Upper lobe of left lung (tissue), 6 donors: ENCODE results near the gene ADRA2C. TPM values are rescaled to one million over a fixed set of nuclear protein-coding genes. Genes with fewer than 3 reads are reported as not detected.

Source experiments
- ATAC-seq, 2 donors: fragments of 200-7000 bp; cut with Tn5 transposase; one replicate each; pipeline ENCODE4 v1.9.1; 2022; ENCODE audit warnings: mild to moderate bottlenecking in 2 of 2, moderate library complexity in 2 of 2; ENCODE audit not compliant: low FRiP score in 2 of 2
- DNase-seq, 2 donors: peaks; one replicate each; pipeline ENCODE4 v3.0.0-alpha.2; 2019 to 2020
- H3K27ac ChIP-seq, 4 donors: fragments of 200-600 bp; sonication (generic); one replicate each; pipeline ENCODE4 v1.5.1; 2016 to 2019
- H3K27me3 ChIP-seq, 4 donors: fragments of 200-600 bp; sonication (generic); one replicate each; pipeline ENCODE4 v1.5.1; 2017 to 2019
- H3K36me3 ChIP-seq, 4 donors: fragments of 200-600 bp; sonication (generic); one replicate each; pipeline ENCODE4 v1.5.1; 2016 to 2019
- H3K4me1 ChIP-seq, 4 donors: fragments of 200-600 bp; sonication (generic); one replicate each; pipeline ENCODE4 v1.5.1; 2018 to 2019
- H3K4me3 ChIP-seq, 4 donors: fragments of 200-600 bp; sonication (generic); one replicate each; pipeline ENCODE4 v1.5.1; 2017 to 2019; ENCODE audit warnings: mild to moderate bottlenecking in 2 of 4, moderate library complexity in 1 of 4
- H3K9me3 ChIP-seq, 4 donors: fragments of 200-600 bp; sonication (generic); one replicate each; pipeline ENCODE4 v1.5.1; 2018 to 2019
- CTCF ChIP-seq, 6 experiments: fragments of 450-650 bp in 4 of 6; fragments of 200-600 bp in 2 of 6; sonication (generic) in 2 of 6; IDR thresholded peaks; one replicate each; pipeline ENCODE4 v1.5.1; 2016 to 2019; ENCODE audit warnings: antibody characterized with exemption in 6 of 6
- EP300 ChIP-seq, 4 donors: sonication (generic); formaldehyde crosslinking; IDR thresholded peaks; one replicate each; pipeline ENCODE4 v1.5.1; 2017; ENCODE audit warnings: antibody characterized with exemption in 4 of 4, control low read depth in 2 of 4
- POLR2A ChIP-seq, 4 donors: fragments of 450-650 bp; IDR thresholded peaks; one replicate each; pipeline ENCODE4 v1.5.1; 2016 to 2017; ENCODE audit warnings: antibody characterized with exemption in 4 of 4, mild to moderate bottlenecking in 2 of 4
- POLR2AphosphoS5 ChIP-seq, 2 donors: sonication (generic); formaldehyde crosslinking; IDR thresholded peaks; one replicate each; pipeline ENCODE4 v1.5.1; 2017; ENCODE audit warnings: antibody characterized with exemption in 2 of 2
- WGBS, 2 donors: methylation state at CpG; one replicate each; pipeline ENCODE4 v1.1.5; 2017 to 2018; 5-methylcytosine and 5-hydroxymethylcytosine counted together
- total RNA-seq, 6 donors: library from RNA; depleted of rRNA in 4 of 6; stranded (reverse); fragments of >200 nt in 4 of 6; gene quantifications; one replicate each; pipeline versions ENCODE4 v1.1.0 to v1.2.1, GENCODE V29; 2016 to 2021
- donor health status: DM: no; HTN: no; CAD: no; lungs with moderate emphysema.
- donor health status: DM: no; HTN: yes; CAD: no; lungs with severe emphysema.

The ADRA2C gene
- total RNA-seq, 6 donors from 2014 or later = 1.2 to 6.3 (median 2.2) TPM

- whole genome bisulfite sequencing, 2 donors = 44 to 49% methylated on average over 12 to 19 of the region's 19 CpGs
- no peaks in the 10 kb centered on the region for H3K9me3 ChIP-seq
- no peaks in the 10 kb centered on the region for H3K4me1 ChIP-seq
- no peaks in the 10 kb centered on the region for H3K36me3 ChIP-seq
- no peak overlapping the region for H3K27ac ChIP-seq
- ATAC-seq (no peak), DNase-seq (no peak)
- TF ChIP-seq EP300 (IDR thresholded peaks at IDR 0.05) = no peak
- no peak for TF ChIP-seq POLR2AphosphoS5 (IDR thresholded peaks at IDR 0.05)
- no peak for TF ChIP-seq POLR2A (IDR thresholded peaks at IDR 0.05)
- TF ChIP-seq CTCF (IDR thresholded peaks at IDR 0.05) = no peak
- no peak overlapping the region for H3K4me3 ChIP-seq
- no peaks in the 10 kb centered on the region for H3K27me3 ChIP-seq
These were observed 12.3 kb upstream of the ADRA2C start for GRCh38 chr4:3753726-3754412.

DNA sequence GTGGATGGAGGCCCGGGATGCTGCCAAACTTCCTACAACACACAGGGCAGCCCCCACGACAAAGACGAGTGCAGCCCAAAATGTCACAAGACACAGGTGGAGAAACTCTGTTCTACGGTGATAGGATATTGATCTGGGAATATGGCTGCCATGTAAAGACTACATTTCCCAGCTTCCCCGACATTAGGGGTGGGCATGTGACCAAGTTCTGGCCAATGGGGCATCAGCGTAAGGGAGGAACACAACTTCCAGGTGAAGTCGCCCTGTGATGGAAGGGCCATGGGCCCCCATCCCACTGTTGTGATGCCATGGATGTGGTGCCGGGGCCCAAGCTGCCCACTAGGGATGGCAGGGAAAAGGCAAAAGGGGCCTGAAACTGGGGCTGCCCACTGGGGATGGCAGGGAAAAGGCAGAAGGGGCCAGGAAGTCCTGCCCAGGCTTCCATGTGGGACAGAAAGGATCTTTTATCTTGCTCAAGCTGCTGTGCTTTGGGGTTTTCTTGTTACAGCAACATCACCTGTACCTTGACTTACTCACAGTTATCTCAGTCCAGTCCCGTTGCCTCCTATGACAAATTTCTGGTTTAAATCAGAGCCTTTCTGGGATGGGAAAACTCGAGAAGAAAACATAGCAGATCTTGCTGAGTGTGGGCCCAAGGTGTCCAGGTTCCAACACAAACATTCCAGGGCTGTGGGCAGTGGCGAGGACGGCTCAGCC lies 9.7 kb upstream of the ADRA2C start:
- no peaks in the 10 kb centered on the region for H3K9me3 ChIP-seq
- no peaks in the 10 kb centered on the region for H3K36me3 ChIP-seq
- DNase-seq (no peak), ATAC-seq (no peak)
- H3K4me1 ChIP-seq = no peaks in the 10 kb centered on the region
- TF ChIP-seq EP300 (IDR thresholded peaks at IDR 0.05) (no peak), CTCF (IDR thresholded peaks at IDR 0.05) (no peak), POLR2A (IDR thresholded peaks at IDR 0.05) (no peak), POLR2AphosphoS5 (IDR thresholded peaks at IDR 0.05) (no peak)
- no peak overlapping the region for H3K27ac ChIP-seq
- no peak overlapping the region for H3K4me3 ChIP-seq
- 81 to 89% methylated on average over 12 of the region's 12 CpGs for WGBS, 2 donors
- H3K27me3 ChIP-seq = no peaks in the 10 kb centered on the region

DNA sequence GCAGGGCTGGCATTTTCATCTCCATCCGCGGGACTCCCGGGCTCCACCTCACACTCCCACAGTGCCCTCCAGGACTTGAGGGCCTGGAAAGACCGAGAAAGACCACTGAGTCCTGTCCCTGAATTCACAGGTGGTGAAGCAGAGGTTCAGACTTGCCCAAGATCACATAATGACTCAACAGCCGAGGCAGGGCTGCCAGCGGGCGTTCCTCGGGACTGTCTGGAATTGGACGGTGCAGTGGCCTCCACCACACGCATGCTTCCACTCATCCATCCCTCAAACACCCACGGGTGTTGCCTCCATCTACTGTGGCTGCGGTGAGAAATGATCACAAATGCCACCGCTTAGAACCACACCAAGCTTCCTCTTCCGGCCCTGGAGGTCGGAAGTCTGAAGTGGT lies 6.9 kb upstream of the ADRA2C start:
- Histone ChIP-seq H3K36me3 (no peaks in the 10 kb centered on the region), H3K4me1 (peaks cover 0 to under 1% (median 0%) of the 10 kb centered on the region in 4 donors), H3K9me3 (no peaks in the 10 kb centered on the region), H3K4me3 (no peak overlapping the region), H3K27me3 (no peaks in the 10 kb centered on the region), H3K27ac (no peak overlapping the region)
- DNase-seq (no peak), ATAC-seq (no peak)
- no peak for TF ChIP-seq EP300 (IDR thresholded peaks at IDR 0.05)
- TF ChIP-seq POLR2A (IDR thresholded peaks at IDR 0.05) = no peak
- no peak for TF ChIP-seq CTCF (IDR thresholded peaks at IDR 0.05)
- no peak for TF ChIP-seq POLR2AphosphoS5 (IDR thresholded peaks at IDR 0.05)
- WGBS, 2 donors = 87 to 89% methylated on average over 14 to 15 of the region's 15 CpGs

DNA sequence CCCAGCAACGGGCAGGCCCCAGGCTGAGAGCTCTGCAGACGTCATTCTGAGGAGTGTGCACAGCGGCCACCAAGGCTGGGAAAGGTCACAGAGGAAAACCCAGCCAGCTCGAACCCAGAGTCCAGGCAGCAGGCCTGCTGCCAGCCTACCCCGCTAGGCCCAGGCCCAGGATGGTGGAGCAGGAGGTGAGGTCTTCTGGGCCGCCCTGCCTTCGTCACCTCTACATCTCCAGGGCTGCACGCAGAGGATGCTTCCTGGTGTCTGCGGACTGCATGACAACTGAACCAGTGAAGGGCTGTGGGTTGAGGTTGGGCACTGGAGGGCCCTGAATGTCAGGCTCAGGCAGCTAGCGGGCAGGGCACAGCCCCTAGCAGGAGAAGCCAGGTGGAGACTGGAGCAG lies 5.8 kb upstream of the ADRA2C start:
- WGBS, 2 donors = 83% methylated on average over 10 of the region's 10 CpGs; no CpG with 5 or more reads in 1 of the 2 donors
- ATAC-seq (no peak), DNase-seq (no peak)
- H3K9me3 ChIP-seq = no peaks in the 10 kb centered on the region
- H3K27me3 ChIP-seq = peaks cover 0 to 10% (median 5%) of the 10 kb centered on the region in 4 donors
- H3K36me3 ChIP-seq = no peaks in the 10 kb centered on the region
- H3K4me3 ChIP-seq = no peak overlapping the region
- peaks cover 3 to 12% (median 6%) of the 10 kb centered on the region in 4 donors for H3K4me1 ChIP-seq
- no peak overlapping the region for H3K27ac ChIP-seq
- TF ChIP-seq POLR2A (IDR thresholded peaks at IDR 0.05) (no peak), POLR2AphosphoS5 (IDR thresholded peaks at IDR 0.05) (no peak), EP300 (IDR thresholded peaks at IDR 0.05) (no peak), CTCF (IDR thresholded peaks at IDR 0.05) (no peak)
